ENCODE data around the gene TMEM50B. TPM values are rescaled to one million over a fixed set of nuclear protein-coding genes. Genes with fewer than 3 reads are reported as not detected.

Gene TMEM50B
- total and polyA plus RNA-seq, 2 of the 8 experiments (the other 6 are each of a cell fraction or from before 2014, with no cell fraction given): 16.8 to 20.5 TPM

- no peak for TF ChIP-seq CHD7 (IDR thresholded peaks at IDR 0.05; ENCODE audit: insufficient replicate concordance, low read length)
- TF ChIP-seq EGR1 (IDR thresholded peaks at IDR 0.05; ENCODE audit: borderline replicate concordance, low read depth, low read length): 0 out of 2 replicates have a peak, but pooled peaks have one; percentile 17
- TF ChIP-seq SP2 (IDR thresholded peaks at IDR 0.05; ENCODE audit: low read length): no peak
- TF ChIP-seq EP300 (IDR thresholded peaks at IDR 0.05; ENCODE audit: borderline replicate concordance in 1 of 2, low read depth in 2 of 2, low read length in 2 of 2): no peak
- no peak for TF ChIP-seq E2F6 (IDR thresholded peaks at IDR 0.05)
- TF ChIP-seq RAD21 (IDR thresholded peaks at IDR 0.05 in 1 of 2, conservative IDR thresholded peaks at IDR 0.05 in 1 of 2; ENCODE audit: low read depth in 2 of 2, low read length in 2 of 2): no peak
- TF ChIP-seq, protein P1, sequence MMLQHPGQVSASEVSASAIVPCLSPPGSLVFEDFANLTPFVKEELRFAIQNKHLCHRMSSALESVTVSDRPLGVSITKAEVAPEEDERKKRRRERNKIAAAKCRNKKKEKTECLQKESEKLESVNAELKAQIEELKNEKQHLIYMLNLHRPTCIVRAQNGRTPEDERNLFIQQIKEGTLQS (IDR thresholded peaks at IDR 0.05; ENCODE audit: insufficient read depth, low read depth, low read length): no peak
- no peak for TF ChIP-seq CBX8 (IDR thresholded peaks at IDR 0.05; ENCODE audit: borderline replicate concordance, low read depth, low read length)
These were observed 76.5 kb downstream of the TMEM50B start, which contains the start of gene IFNGR2 (continued) for GRCh38 chr21:33403128-33403785.
